H1 (cell line): ENCODE data around the gene GRIA1. TPM values are rescaled to one million over a fixed set of nuclear protein-coding genes. Genes with fewer than 3 reads are reported as not detected.

Experiments
- MAX ChIP-seq: IDR thresholded peaks from 2 replicates; pipeline ENCODE4 v1.6.1; 2012; ENCODE audit warnings: inconsistent platforms
- SAP30 ChIP-seq: fragments of 300-600 bp; sonication (generic); IDR thresholded peaks from 2 replicates; pipeline ENCODE4 v1.7.1; 2012; ENCODE audit warnings: low read length, moderate library complexity, mild to moderate bottlenecking, inconsistent platforms; ENCODE audit not compliant: insufficient read depth, insufficient replicate concordance
- TAF1 ChIP-seq: IDR thresholded peaks from 2 replicates; pipeline ENCODE4 v1.6.1; 2011; ENCODE audit warnings: mild to moderate bottlenecking, low read depth, low read length
- polyA plus RNA-seq, 7 experiments: library from polyadenylated mRNA; depleted of rRNA in 3 of 7; stranded (reverse) in 5 of 7; unstranded in 2 of 7; fragments of >200 nt in 5 of 7; fragments of 200-250 nt in 2 of 7; gene quantifications; 1 replicate in 5 of 7; 2 replicates in 1 of 7; 4 replicates in 1 of 7; pipeline versions ENCODE4 v1.2.1 to v1.2.3, GENCODE V29; 2011 to 2013; ENCODE audit warnings: missing spikeins in 2 of 7, mixed read lengths in 2 of 7
- total RNA-seq: library from RNA; stranded (reverse); fragmentation: NEBNext Ultra II Directional; extraction: Animal tissue kit (Norgen Biotek cat#: 25700); gene quantifications from 2 replicates; pipeline ENCODE4 v1.2.1, GENCODE V29; 2021

Gene GRIA1
- total and polyA plus RNA-seq, 2 of the 8 experiments (the other 6 are each of a cell fraction or from before 2014, with no cell fraction given), result 0.97 to 2.5 TPM

DNA sequence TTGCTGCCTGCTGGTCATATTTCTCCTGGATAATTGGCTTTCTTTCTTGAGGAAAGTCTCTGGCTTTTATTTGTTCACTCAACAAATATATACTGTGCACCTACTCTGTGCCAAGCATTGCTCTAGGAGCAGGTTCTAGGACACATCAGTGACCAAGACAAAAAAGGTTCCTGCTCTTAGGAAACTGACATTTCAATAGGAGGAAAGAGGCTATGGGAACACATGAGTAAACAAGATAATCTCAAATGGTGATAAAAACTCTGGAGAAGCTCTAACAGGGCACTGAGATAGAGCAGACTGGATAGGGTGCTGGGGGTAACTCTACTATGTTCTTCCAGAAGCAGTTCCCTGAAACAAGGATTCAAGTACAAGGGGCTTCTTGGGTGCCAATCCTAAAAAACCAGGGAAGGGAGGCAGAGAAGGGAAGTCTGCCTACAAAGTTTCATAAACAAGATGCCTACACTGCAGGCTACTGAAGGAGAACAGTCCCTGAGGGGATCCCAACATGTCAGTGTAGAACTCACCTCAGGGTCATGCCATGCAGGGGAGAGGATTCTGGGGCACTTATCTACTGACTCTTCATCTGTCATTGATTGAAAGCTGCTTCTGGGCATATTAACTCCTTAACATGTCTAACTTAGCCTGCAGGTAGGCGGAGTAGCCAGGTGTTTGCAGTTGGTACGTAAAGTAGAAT, 181.3 kb downstream of the GRIA1 start (continued):
- no peak for TF ChIP-seq MAX
- no peak for TF ChIP-seq TAF1
- TF ChIP-seq SAP30, result no peak
